Measurements from ENCODE around the gene TAF6. TPM values are rescaled to one million over a fixed set of nuclear protein-coding genes. Genes with fewer than 3 reads are reported as not detected.

TAF6 gene
- total RNA-seq, 1 experiment from 2014 or later = 34.4 TPM

DNA sequence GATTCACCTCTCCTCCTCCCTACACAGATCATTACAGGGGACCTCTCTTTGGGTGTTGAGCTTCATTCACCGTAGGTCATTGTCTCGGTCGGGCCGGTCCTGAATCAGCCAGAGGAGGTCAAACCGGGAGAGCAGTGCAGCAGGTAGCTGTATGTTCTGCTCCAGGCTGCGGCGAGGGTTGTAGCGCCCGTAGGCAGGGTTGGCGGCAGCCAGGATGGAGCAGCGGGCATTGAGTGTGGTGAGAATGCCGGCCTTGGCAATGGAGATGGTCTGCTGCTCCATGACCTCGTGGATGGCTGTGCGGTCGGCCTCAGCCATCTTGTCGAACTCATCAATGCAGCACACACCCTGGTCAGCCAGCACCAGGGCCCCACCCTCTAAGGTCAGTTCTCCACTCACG lies 23.5 kb downstream of the TAF6 start:
- no peak for DNase-seq (ENCODE audit: low read depth)

GRCh38 chr7:100095289-100095688 lies 23.9 kb downstream of the TAF6 start:
- DNase-seq (ENCODE audit: low read depth) = no peak

GRCh38 chr7:100093925-100094486 lies 25.2 kb downstream of the TAF6 start:
- no peak for DNase-seq (ENCODE audit: low read depth)

DNA sequence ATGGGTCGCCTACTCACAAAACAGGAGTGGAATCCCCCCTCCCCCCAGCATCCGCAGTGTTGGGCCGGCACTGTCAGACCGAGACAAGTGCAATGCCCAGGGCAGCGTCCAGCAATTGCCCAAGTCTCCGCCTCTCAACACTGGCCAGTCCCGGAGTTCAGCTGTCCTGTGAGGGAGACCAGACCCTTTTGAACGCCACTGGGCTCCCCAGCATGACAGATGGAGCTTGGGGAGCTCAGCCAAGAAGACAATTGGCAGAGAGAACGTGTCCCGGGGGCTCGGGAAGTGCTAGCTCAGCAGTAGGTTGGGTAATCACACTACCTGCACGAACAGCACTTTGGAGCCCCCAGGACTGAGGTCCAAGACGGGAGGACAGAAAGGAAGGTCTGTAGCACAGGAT lies 25.7 kb downstream of the TAF6 start:
- no peak for DNase-seq (ENCODE audit: low read depth)

- DNase-seq (ENCODE audit: low read depth) = no peak
These were observed 26.1 kb downstream of the TAF6 start for GRCh38 chr7:100093054-100093453.

DNA sequence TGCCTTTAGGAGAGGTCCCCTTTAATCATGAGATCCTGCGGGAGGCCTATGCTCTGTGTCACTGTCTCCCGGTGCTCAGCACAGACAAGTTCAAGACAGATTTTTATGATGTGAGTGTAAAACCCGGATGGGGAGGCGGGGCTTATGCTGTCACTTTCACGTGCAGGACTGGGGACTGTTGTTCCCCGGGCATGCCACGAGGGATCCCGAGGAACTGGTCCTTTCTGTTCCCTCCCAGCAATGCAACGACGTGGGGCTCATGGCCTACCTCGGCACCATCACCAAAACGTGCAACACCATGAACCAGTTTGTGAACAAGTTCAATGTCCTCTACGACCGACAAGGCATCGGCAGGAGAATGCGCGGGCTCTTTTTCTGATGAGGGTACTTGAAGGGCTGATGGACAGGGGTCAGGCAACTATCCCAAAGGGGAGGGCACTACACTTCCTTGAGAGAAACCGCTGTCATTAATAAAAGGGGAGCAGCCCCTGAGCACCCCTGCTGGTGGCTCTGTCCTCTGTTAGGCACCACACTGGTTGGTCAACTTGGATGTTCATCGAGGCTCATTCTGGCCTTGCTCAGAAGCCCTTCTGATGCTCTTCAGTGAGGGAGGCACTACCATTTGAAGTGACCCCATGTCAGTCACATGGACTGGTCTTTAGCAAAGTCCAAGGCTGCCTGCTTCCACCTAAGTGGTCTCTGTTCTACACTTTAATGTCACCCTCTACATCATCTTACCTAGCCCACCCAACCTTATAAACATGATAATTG lies 27.6 kb downstream of the TAF6 start:
- DNase-seq (ENCODE audit: low read depth) = no peak

GRCh38 chr7:100090527-100091410 lies 28.4 kb downstream of the TAF6 start:
- DNase-seq (ENCODE audit: low read depth) = no peak

- DNase-seq (ENCODE audit: low read depth) = peak; percentile 46
These were observed 29.5 kb downstream of the TAF6 start for GRCh38 chr7:100089458-100090196.

GRCh38 chr7:100088621-100089457 lies 30.3 kb downstream of the TAF6 start, which contains the start of gene COPS6:
Gene COPS6, plus strand, starts transcription at chr7:100088969. Its CDS starts 22 bp downstream, at chr7:100088991.
- DNase-seq (ENCODE audit: low read depth) = peak; percentile 62

DNA sequence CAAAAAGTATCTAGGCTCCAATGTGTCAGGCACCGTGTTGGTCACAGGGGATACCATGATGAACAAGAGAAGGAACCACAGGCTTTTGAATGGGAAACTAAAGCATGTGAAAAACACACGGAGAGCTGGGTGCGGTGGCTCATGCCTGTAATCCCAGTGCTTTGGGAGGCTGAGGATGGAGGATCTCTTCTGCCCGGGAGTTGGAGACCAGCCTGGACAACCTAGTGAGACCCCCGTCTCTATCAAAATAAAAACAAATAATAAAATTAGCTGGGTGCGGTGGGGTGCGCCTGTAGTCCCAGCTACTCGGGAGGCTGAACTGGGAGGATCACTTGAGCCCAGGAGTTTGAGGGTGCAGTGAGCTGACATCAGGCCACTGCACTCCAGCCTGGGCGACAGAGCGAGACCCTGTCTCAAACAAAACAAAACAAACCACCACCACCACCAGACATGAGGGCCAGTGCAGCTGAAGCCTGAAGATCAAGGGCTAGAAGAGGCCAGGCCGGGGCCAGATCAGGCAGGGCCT lies 31.0 kb downstream of the TAF6 start:
- no peak for DNase-seq (ENCODE audit: low read depth)

- DNase-seq (ENCODE audit: low read depth) = peak; percentile 97
These were observed 32.0 kb downstream of the TAF6 start for GRCh38 chr7:100087055-100087750.

GRCh38 chr7:100085515-100085914 lies 33.6 kb downstream of the TAF6 start:
- DNase-seq (ENCODE audit: low read depth) = no peak

GRCh38 chr7:100082978-100083377 lies 36.2 kb downstream of the TAF6 start:
- DNase-seq (ENCODE audit: low read depth) = no peak

DNA sequence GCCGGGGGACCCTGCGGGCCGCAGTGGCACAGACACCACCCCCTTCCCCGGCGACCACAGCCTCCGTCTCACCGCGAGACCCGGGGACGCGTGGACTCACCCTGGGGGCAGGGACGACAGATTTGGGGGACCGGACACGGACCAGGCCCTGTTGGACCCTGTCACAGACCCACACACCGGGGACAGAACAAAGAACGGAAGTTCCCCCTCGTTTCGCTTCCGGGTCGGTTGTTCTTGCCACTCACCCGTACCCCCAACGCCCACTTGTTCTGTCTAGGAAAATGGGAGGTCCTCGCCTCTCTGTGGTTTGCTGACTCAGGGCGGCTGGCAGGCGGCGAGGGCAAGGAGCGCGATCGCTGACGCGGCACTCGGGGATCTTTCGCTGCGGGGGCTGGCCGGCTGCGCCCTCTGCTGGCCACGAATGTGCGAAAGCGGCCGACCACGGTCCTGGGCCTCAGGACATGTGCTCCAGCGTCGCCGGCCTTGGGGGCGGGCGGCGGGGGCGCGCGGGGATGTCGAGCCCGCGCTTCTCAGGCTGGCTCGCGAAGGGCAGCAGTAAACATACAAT lies 37.5 kb downstream of the TAF6 start, which contains the start of gene ZNF3:
TSS of gene ZNF3 (minus strand) at position 189 of the 568 bp plus-strand sequence. CDS start 4,366 bp downstream, outside the sequence.
- peak; percentile 99 for DNase-seq (ENCODE audit: low read depth)

GRCh38 chr7:100080907-100081534 lies 38.1 kb downstream of the TAF6 start:
- no peak for DNase-seq (ENCODE audit: low read depth)

- no peak for DNase-seq (ENCODE audit: low read depth)
These were observed 40.1 kb downstream of the TAF6 start for GRCh38 chr7:100079024-100079560.

DNA sequence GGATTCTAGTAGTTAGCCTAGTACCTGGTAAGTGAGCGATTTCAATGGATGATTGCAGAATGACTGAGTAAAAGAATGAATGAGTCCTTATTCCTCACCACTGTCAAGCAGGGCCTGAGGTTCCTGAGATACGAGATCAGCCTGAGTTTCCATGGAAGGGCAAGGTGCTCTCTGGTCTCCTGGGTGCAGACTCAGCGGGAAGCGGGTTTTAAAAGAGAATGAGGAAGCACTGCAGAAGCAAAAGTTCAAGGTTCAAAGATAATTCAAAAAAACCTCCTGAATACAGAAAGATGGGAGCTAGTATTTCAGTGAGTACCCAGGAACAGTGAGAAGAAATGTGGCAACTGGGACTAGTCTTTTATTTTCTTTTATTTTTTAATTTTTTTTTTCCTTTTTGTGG lies 42.0 kb downstream of the TAF6 start:
- no peak for DNase-seq (ENCODE audit: low read depth)

DNA sequence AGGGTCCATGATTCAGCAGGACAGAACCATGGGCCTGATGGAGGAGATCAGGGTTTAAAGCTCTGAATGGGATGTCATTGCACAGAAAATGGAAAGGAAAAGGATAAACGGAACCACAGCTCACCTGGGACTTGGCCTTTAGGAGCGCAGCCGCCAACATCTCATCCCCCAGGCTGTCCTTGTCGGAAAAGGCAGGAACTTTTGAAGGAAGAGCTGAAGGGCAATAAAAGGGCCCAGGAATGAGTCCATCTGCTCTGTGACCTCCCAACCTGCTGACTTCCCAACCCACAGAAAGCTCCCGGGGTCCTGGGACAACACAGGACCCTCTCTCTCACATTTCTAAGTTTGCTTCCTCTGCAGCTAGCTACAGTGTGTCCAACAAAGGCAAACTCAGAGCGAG lies 43.7 kb downstream of the TAF6 start:
- no peak for DNase-seq (ENCODE audit: low read depth)

All from HT1080 (cell line).